Raji (cell line): ENCODE measurements around the gene DSE.

Experiments
- POLR2A ChIP-seq: IDR thresholded peaks from 2 replicates; pipeline ENCODE4 v1.6.1; 2011; ENCODE audit warnings: low read depth, low read length, control low read depth; ENCODE audit not compliant: insufficient read depth

The DSE gene

DNA sequence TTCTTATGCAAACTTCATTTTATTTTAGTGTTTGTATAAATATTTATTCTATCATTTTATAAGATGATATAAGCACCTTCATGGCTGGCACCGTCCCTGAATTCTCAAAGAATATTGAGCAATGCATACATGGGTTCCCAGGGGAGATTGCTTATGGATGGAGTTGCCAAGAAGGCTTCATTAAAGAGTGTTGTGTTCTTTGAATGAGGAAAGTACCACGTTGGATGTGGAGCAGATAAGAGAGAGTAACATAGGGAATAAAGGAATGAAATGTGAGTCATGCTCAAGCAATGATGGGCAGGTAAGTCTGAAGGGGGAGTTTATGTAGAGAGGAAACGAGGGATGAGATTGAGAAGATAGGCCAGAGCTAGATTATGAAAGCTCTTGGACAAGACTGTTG, 10.3 kb downstream of the DSE start:
- TF ChIP-seq POLR2A = no peak

DNA sequence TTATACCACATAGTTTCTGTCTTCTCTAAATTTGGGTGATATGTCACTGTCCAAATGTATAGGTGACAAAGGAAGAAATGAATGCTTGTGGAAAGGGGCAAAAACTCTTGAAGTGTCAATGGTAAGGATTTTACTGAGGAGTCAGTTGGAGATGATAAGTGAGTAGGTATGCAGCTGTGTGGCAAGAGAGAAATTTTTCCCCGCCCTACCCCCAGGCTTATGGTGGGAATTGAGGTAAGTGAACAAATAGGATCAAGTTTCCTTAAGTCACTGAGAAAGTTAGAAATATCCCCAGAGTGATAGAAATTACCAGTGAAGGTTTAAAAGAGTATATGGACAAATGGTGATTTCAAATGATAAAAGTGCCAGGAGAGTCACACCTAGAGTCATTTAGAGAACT, 11.8 kb downstream of the DSE start:
- TF ChIP-seq POLR2A = no peak

DNA sequence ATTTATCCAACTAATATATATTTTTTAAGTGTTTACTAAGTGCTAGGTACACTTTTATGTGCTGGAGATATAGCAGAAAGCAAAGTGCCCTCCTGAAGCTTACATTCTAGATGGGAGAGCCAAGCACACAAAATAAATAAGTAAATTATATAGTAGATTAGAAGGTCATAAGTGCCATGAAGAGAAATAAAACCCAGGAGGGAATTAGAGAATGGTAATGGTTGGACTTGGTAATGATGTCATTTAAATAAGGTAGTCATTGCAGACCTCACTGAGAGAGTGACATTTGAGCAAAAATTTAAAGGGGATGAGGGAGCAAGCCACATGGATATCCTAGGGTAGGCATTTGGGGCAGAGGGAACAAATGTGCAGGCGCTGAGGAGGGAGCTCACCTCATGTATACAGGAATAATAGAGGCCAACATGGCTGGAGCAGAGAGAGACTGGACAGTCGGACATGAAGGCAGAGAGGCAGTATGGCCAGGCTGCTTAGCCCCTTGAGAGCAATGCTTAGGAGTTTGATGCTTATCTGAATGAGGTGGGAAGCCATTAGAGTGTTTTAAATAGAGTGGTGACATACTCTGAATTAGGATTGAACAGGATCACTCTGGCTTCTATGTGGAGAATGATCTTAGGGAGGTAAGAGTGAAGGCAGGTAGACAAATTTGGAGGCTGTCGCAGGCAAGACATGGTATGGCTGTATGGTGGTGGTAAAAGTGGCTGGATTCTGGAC, 14.1 kb downstream of the DSE start:
- no peak for TF ChIP-seq POLR2A

DNA sequence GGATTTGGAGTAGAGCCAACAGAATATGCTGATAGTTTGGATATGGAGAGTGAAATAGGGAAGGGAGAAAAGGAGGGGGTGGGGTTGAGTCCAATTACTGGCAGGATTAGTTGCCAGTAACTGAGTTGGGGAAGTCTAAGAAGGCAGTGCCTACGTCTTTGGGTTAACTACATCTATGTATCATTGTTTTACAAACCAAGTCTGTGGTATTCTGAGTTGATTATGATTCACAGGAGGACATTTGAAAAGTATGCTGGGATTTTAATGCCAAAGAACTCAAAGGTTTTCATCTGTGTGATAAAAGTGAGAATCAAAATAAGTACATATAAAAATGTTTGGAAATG, 14.7 kb downstream of the DSE start:
- TF ChIP-seq POLR2A = no peak

DNA sequence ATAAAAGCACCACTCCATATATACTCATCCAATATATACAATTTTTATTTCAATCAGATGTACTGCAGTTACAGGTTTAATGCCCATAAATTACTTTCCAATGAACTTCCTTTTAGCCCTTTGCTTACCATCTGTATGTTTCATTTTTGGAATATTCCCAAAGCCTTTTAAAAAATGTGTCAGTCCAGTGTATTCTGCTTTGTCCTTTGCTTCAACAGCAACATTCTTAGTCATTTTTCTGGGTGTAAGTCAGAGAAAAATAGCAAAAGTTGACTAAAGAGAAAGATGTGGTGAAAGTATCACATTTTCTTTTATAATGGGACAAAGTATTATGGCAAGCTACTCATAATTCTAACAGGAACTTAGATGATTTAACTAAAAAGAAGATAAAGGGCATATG, 15.2 kb downstream of the DSE start:
- no peak for TF ChIP-seq POLR2A

DNA sequence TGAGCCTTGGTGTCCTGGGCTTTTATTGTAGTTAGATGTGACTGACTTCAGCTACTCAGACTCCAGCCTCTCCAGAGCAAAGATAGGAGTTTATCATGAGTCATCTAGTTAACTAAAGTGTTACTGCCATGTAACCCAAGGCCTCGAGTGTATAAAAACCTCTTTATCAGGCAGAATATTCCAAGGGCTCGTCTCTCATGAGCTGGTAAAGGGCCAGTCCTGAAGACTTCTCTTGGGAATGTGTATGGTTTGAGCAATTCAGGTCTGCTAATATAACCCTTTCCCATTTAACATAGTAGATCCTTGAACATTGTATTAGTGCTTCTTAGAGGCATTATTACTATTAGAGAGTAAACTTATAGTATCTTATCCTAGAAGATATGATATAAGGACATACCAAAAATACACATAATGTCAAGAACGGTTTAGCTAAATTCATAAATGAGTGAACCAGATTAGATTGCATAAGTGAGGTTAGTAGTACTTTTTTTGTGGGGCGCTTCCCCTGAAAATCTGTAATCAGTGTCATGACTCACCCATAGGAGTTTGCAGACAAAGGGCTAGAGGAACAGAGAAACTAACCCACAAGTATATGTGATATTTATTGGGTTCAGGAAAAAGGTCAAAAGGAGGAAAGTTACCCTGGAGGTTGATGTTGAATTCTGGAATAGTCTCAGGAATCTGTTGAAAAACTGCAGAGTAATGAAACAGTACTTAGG, 16.0 kb downstream of the DSE start:
- no peak for TF ChIP-seq POLR2A

DNA sequence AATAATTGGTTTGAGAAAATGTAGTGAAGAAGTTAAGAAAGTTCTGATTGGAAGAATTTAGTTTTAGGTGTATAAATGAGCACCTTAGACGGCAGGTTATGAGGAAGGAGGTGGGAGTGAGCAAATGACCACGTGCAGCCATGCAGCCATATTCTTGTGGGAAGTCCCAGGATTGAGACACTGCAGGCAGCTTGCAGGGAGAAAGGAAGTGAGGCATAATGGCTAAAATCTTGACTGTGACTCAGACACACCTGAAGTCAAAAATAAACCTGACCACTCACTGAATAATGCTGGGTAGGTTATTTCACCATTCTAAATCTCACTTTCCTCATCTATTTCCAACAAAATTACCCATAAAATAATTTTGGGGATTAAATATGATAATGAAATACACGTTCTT, 16.6 kb downstream of the DSE start:
- TF ChIP-seq POLR2A = no peak

DNA sequence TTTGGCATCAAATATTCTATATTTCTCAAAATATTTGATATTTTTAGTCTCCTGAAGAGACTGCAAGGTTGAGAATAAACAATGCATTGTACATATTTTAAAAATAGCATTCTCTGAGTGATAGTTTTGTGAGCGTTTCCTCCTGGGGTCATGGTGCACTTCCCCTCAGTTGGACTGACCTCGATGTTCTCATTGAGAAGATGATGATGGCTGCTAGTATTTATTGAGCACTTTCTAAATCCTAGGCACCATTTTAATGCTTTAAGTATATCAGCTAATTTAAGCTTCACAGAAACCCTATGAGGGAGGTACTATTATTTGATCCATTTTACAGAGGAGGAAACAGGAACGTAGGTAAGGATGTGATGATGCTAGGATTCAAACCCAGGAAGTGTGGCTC, 18.2 kb downstream of the DSE start:
- no peak for TF ChIP-seq POLR2A

DNA sequence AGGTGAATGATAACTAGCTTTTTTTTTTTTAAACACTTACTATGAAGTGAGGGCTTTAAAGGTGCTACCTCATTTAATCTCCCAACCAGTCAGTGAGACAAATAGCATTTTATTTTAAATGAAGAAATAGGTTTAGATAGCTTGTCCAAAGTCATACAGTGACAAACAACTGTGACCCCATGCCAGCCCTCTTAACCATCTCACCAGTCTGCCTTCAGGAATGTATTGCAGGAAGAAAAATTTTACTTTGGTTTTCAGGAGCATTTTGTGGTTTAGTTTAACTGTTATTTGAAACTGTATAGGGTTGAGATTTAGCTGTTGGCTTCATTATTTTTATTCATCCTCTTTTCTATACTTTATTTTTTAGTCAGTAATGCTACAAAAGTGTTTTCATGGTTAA, 18.6 kb downstream of the DSE start:
- no peak for TF ChIP-seq POLR2A

DNA sequence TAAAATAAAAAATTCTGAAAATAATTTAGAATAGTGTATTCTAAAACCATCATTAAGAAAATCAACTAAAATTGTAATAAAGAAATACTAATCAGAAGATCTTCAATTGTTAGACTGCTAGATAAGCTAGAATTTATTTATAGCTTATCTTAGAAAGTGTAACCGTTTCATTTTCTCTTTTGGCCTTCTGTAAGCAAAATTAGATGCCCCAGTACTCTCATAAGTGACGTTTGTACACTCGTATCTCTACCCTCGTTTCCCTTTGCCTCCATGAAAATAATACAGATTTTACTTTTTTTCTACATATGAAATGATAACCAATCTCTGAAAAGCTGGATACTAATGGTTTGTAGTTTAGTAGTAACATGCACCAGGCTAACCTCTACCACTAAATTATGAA, 19.8 kb downstream of the DSE start:
- no peak for TF ChIP-seq POLR2A

DNA sequence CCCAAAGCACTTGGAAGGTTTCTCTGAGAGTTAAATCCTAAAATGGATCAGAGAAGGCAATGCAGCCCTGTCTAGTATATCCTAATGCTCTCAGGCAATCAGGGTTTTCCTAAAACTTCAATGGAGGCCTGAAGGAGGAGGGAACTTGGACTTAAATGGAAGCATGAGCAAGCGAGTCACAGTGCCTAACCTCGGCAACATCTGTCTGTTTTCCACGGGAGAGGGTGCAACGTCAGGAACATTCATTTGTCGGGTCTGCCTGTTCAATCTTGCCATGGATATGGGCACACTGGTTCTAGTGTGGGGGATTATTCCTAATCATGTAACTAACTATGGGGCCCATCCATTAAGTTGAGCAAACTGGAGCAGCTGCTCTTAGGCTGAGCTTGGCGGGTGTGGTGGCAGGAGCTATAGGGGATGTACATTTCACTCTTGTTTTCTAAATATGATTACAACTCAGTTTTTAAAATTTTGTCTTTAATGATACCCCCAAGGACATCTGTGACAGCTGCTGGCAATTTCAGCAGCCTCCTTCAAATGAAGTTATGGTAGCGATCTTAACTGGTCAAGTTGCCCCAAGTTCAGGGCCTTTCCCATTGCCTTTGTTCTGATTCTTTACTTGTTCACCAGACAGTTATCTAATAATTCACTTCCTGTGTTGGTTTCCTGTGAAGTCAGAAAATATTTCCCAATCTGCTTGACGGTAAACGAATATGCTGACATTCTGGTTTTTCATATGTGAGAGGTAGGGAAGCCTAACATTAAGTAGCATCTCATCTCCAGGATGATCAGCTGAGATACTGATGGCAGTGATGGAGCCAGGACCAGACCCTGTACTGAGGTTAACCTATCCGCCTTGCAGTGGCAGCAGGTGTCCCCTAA, 21.6 kb downstream of the DSE start:
- TF ChIP-seq POLR2A = no peak

DNA sequence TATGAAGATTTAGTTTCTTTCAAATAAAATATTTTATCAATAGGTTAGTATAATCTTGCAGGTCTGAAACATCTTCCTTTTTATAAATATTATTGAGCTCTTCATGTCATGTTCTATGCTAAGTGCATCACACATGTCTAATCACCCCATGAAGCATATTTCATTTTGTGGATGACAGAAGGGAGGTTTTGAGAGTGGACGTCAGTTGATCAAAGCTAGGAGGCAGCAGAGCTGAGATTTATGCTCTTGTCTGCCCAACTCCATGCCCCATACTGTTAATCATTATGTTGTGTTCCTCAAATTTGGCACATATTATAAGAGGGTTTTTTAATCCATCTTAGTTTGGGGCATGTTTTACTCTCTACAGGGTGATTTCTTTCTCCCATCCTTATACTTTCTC, 22.7 kb downstream of the DSE start:
- no peak for TF ChIP-seq POLR2A

DNA sequence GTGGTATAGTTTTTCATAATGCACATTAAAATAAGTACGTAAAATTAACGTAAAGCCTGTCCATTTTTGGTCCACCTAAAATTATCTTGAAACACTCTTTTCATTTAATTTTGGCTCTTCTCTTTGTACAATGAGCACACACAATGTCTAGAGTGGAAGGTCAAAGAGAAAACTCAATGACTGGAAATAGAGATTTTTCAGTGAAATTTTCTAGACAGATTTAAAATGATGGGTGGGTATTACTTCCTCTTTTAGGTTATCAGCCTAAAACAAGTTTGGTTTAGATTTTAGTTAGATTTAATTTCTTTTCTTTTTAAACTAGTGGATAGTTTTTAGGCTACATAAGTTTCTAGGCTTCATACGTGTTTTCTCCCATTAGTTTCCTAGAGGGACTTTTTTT, 24.9 kb downstream of the DSE start:
- no peak for TF ChIP-seq POLR2A

DNA sequence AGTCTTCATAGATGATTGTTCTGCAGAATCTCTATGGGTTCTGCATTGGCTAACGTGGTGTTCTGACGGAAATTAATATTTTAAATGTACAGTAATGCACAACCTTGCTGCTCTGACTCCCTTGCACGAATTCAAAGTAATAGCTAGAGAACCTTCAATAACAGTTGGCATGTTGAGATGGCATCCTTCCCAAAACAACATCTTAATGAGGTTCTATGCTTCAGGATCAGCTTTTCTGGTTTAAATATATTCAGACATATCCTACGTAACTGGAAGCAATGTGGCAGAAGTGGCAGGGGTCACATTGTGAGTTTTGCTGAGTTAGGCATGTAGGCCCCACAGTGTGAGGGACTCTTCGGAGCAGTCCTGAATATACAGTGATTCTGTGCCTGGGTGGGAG, 25.7 kb downstream of the DSE start:
- TF ChIP-seq POLR2A = no peak

DNA sequence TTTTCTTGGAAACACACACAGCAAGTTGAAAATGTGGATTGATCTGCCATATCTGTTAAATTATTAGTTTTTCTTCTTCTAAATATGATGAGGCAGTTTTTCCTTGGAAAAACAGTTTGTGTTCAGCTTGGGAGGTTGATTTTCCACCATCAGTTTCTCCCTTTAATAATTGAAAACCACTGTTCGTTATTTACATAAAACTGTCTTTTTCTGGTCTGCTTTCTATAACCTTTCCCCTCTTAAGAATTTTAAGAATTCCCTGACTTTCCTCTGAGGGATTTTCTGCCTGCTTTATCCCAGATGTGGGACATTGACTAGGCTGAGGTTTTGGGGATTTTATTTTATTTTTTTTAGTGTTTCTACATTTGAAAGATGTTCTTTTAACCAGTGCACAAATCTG, 27.2 kb downstream of the DSE start:
- no peak for TF ChIP-seq POLR2A
